GM12878 (cell line): ENCODE data around the gene ITFG1.
"Not testable (repeated sequence)": the region's sequence is repeated elsewhere in the genome, so short reads cannot be mapped to it uniquely, and the experiment has no call there.

Experiments
- ASH2L ChIP-seq: fragments of 300-600, 200-600 bp; sonication (generic); IDR thresholded peaks from 2 replicates; pipeline ENCODE4 v1.6.1; 2017; ENCODE audit warnings: low read depth, mild to moderate bottlenecking, borderline replicate concordance
- ATF2 ChIP-seq: IDR thresholded peaks from 2 replicates; pipeline ENCODE4 v1.6.1; 2012; ENCODE audit warnings: low read length, inconsistent platforms
- CHD2 ChIP-seq: IDR thresholded peaks from 2 replicates; pipeline ENCODE4 v1.6.1; 2011; ENCODE audit warnings: low read depth, low read length, improper control_type of control experiment, borderline replicate concordance
- POLR2A ChIP-seq: IDR thresholded peaks from 2 replicates; pipeline ENCODE4 v1.6.1; 2011; ENCODE audit warnings: low read depth, mild to moderate bottlenecking, low read length
- POLR2AphosphoS5 ChIP-seq: IDR thresholded peaks from 2 replicates; pipeline ENCODE4 v1.6.1; 2011; ENCODE audit warnings: mild to moderate bottlenecking, low read length, inconsistent platforms
- SKIL ChIP-seq: fragments of 450-650 bp; IDR thresholded peaks from 2 replicates; pipeline ENCODE4 v1.6.1; 2017; ENCODE audit warnings: mild to moderate bottlenecking, low read depth, inconsistent platforms; ENCODE audit not compliant: poor library complexity, severe bottlenecking
- TARDBP ChIP-seq: IDR thresholded peaks from 2 replicates; pipeline ENCODE4 v1.6.1; 2016; ENCODE audit warnings: borderline replicate concordance
- ZNF384 ChIP-seq: IDR thresholded peaks from 2 replicates; pipeline ENCODE4 v1.6.1; 2012; ENCODE audit warnings: low read depth, mild to moderate bottlenecking, low read length, improper control_type of control experiment, borderline replicate concordance
- ZZZ3 ChIP-seq: IDR thresholded peaks from 2 replicates; pipeline ENCODE4 v1.6.1; 2011; ENCODE audit warnings: low read depth; ENCODE audit not compliant: control insufficient read depth, insufficient read length
- TF ChIP-seq, protein P1 (sequence below), 3 experiments: IDR thresholded peaks in 2 of 3; conservative IDR thresholded peaks in 1 of 3; 2 replicates each; pipeline ENCODE4 v1.5.1; 2011; ENCODE audit warnings: low read depth in 3 of 3, low read length in 3 of 3, mild to moderate bottlenecking in 3 of 3, control low read depth in 2 of 3, moderate library complexity in 2 of 3, inconsistent platforms in 1 of 3, mixed read lengths in 1 of 3; ENCODE audit not compliant: control insufficient read depth in 2 of 3, insufficient read depth in 1 of 3; ENCODE audit errors: extremely low read depth in 1 of 3
- TF ChIP-seq, protein P2 (sequence below): IDR thresholded peaks from 2 replicates; pipeline ENCODE4 v1.6.1; 2011; ENCODE audit warnings: mild to moderate bottlenecking, low read depth, low read length, moderate library complexity; ENCODE audit not compliant: insufficient replicate concordance

- TF ChIP-seq, protein P1, sequence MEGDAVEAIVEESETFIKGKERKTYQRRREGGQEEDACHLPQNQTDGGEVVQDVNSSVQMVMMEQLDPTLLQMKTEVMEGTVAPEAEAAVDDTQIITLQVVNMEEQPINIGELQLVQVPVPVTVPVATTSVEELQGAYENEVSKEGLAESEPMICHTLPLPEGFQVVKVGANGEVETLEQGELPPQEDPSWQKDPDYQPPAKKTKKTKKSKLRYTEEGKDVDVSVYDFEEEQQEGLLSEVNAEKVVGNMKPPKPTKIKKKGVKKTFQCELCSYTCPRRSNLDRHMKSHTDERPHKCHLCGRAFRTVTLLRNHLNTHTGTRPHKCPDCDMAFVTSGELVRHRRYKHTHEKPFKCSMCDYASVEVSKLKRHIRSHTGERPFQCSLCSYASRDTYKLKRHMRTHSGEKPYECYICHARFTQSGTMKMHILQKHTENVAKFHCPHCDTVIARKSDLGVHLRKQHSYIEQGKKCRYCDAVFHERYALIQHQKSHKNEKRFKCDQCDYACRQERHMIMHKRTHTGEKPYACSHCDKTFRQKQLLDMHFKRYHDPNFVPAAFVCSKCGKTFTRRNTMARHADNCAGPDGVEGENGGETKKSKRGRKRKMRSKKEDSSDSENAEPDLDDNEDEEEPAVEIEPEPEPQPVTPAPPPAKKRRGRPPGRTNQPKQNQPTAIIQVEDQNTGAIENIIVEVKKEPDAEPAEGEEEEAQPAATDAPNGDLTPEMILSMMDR (IDR thresholded peaks at IDR 0.05 in 2 of 3, conservative IDR thresholded peaks at IDR 0.05 in 1 of 3; ENCODE audit: control insufficient read depth in 2 of 3, extremely low read depth in 1 of 3, insufficient read depth in 1 of 3, low read depth in 3 of 3, low read length in 3 of 3), result not testable (repeated sequence)
- not testable (repeated sequence) for TF ChIP-seq ASH2L, ATF2, POLR2A, SKIL, ZZZ3, TARDBP, CHD2, POLR2AphosphoS5, ZNF384
- TF ChIP-seq, protein P2, sequence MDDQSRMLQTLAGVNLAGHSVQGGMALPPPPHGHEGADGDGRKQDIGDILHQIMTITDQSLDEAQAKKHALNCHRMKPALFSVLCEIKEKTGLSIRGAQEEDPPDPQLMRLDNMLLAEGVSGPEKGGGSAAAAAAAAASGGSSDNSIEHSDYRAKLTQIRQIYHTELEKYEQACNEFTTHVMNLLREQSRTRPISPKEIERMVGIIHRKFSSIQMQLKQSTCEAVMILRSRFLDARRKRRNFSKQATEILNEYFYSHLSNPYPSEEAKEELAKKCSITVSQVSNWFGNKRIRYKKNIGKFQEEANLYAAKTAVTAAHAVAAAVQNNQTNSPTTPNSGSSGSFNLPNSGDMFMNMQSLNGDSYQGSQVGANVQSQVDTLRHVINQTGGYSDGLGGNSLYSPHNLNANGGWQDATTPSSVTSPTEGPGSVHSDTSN, result not testable (repeated sequence)
Observed at GRCh38 chr16:47440066-47440465, 20.8 kb downstream of the ITFG1 start.
